Measurements from ENCODE around the gene FAM107A.

DNA sequence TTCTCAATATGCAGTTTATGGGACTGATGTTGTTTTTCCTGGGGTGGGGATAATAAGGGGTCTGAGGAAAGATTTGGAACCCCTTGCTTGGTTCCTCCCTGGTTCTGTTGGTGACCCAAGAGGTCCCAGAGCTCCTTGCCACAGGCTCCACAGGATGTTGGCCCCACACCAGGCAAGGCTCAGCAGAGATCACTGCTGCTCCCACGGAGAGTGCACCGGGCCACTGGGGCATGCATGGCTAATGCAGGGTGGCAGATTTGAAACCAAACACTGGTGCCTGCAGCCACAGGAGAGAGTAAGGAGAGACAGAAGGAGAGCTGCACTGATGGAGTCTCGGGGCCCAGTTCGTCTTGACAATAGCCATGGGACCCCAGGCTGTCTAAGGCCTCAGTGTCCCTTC lies 2.5 kb downstream of the FAM107A start:
- TF ChIP-seq, protein P1, sequence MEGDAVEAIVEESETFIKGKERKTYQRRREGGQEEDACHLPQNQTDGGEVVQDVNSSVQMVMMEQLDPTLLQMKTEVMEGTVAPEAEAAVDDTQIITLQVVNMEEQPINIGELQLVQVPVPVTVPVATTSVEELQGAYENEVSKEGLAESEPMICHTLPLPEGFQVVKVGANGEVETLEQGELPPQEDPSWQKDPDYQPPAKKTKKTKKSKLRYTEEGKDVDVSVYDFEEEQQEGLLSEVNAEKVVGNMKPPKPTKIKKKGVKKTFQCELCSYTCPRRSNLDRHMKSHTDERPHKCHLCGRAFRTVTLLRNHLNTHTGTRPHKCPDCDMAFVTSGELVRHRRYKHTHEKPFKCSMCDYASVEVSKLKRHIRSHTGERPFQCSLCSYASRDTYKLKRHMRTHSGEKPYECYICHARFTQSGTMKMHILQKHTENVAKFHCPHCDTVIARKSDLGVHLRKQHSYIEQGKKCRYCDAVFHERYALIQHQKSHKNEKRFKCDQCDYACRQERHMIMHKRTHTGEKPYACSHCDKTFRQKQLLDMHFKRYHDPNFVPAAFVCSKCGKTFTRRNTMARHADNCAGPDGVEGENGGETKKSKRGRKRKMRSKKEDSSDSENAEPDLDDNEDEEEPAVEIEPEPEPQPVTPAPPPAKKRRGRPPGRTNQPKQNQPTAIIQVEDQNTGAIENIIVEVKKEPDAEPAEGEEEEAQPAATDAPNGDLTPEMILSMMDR (conservative IDR thresholded peaks at IDR 0.05) = no peak
- TF ChIP-seq ZFX (IDR thresholded peaks at IDR 0.05) = no peak
